ENCODE measurements around the gene TMA7. TPM values are rescaled to one million over a fixed set of nuclear protein-coding genes. Genes with fewer than 3 reads are reported as not detected.

Gene TMA7
- 468 and 669 TPM in 2 replicates for total RNA-seq

DNA sequence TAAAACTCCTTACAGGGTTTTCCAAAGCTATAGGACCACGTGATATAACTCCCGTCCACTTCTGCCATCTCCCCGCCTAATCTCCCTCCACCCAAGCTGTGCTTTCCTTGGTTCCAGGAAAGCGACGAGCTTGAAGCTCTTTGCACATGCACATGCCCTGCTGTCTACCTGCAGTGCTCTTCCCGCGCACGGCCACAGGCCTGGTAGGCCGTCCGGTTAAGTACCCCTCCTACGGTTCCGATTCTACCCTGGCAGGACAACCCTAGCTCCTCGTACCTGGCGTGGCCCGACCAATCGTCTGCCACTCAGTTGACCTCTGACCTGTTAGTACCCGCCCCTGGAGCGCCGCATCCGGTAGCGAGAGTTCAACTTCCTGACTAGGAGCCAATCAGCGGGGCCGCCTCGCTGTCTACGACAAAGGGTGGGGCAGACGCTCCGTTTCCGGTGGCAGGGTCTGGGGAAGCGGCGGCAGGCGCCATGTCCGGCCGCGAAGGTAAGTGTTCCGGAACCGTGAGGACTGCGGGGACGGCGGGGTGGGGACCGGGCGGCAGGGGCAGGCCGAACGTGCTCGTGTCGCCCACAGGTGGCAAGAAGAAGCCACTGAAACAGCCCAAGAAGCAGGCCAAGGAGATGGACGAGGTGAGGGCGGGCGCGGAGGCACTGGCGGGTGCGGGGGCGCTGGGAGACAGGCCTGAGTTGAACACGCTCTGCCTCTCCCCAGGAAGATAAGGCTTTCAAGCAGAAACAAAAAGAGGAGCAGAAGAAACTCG is at the start of gene TMA7, which contains the start of gene CCDC51:
Gene TMA7, plus strand, starts transcription at position 438 of the 770 bp plus-strand sequence. Its CDS starts 40 bp downstream, at position 478.
Gene CCDC51, minus strand, starts transcription at position 300 of the 770 bp plus-strand sequence. CDS start 4,991 bp downstream, outside the sequence.

DNA sequence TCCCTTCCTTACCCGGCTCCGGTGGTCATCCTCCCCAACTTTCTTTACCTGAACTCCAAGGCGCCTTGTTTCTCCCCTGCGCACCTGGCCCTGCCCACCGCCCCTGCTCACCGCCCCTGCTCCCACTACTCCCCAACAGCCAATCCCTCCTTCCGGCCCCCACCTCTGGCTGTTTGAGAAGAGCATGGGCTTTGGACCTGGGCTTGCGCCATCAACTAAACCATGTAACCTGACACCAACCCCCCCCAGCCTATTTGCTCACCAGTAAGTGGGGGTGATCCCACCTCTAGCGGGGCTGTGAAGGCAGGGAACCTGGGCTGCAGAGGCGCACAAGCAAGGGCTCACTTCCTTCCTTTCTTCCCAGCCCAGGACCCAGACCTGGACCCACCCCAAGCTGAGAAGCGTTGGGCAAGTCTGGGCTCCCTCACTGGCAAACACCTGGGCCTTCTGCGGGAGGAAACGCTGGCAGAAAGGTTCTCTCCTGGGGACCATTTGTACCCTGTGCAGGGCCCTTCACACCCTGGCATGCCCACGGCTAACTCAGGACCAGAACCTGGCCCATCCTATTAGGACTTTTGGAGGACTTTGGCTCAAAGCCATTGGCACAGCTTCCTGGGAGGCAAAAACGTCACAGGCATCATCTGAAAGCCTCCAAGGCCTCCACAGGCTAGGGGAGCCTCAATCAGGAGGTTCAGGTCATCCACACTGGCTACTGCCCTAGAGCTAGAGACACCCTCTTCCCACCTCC is 9.9 kb upstream of the TMA7 start, which contains the start of gene PLXNB1:
Gene PLXNB1, minus strand, starts transcription at position 127 of the 748 bp plus-strand sequence. CDS start 5,475 bp downstream, outside the sequence.

GRCh38 chr3:48446425-48447193 is 6.6 kb downstream of the TMA7 start, which contains the start of gene ATRIP:
Gene ATRIP, plus strand, starts transcription at chr3:48446737. Its CDS starts 109 bp downstream, at chr3:48446846.

Other genes with a start within 250 kb of the TMA7 start
- not detected in 2 replicates for gene CAMP, start 216.8 kb upstream of the TMA7 start, total RNA-seq
- gene ZNF589, start 199.2 kb upstream of the TMA7 start, total RNA-seq = 5.1 and 8.0 TPM in 2 replicates
- 30.1 and 37.4 TPM in 2 replicates for gene NME6, start 138.9 kb upstream of the TMA7 start, total RNA-seq
- gene SPINK8, start 106.6 kb upstream of the TMA7 start, total RNA-seq = not detected in 2 replicates
- gene FBXW12, start 68.0 kb upstream of the TMA7 start, total RNA-seq = not detected in 2 replicates
- 108 and 120 TPM in 2 replicates for gene PLXNB1, start 10.2 kb upstream of the TMA7 start, total RNA-seq
- 22.7 and 31.3 TPM in 2 replicates for gene CCDC51, start 138 bp upstream of the TMA7 start, total RNA-seq
- gene ATRIP, start 6.5 kb downstream of the TMA7 start, total RNA-seq = 8.9 and 9.0 TPM in 2 replicates
- gene SHISA5, start 63.9 kb downstream of the TMA7 start, total RNA-seq = 144 and 159 TPM in 2 replicates
- gene PFKFB4, start 116.5 kb downstream of the TMA7 start, total RNA-seq = 20.5 and 24.5 TPM in 2 replicates
- gene UCN2, start 123.5 kb downstream of the TMA7 start, total RNA-seq = 14.4 and 15.2 TPM in 2 replicates
- gene COL7A1, start 155.1 kb downstream of the TMA7 start, total RNA-seq = 294 and 341 TPM in 2 replicates
- gene UQCRC1, start 169.4 kb downstream of the TMA7 start, total RNA-seq = 452 and 505 TPM in 2 replicates
- not detected in 2 replicates for gene TMEM89, start 181.5 kb downstream of the TMA7 start, total RNA-seq
- gene SLC26A6, start 195.2 kb downstream of the TMA7 start, total RNA-seq = 34.7 and 59.2 TPM in 2 replicates
- 0.60 and 1.1 TPM in 2 replicates for gene CELSR3, start 222.6 kb downstream of the TMA7 start, total RNA-seq
- 25.2 and 34.8 TPM in 2 replicates for gene NCKIPSD, start 245.7 kb downstream of the TMA7 start, total RNA-seq